ENCODE measurements around the gene PRDM11.

The PRDM11 gene

GRCh38 chr11:45142241-45143055 is 4.0 kb upstream of the PRDM11 start:
- no peak for DNase-seq

- no peak for DNase-seq
These were observed 2.9 kb upstream of the PRDM11 start for GRCh38 chr11:45143494-45143893.

GRCh38 chr11:45144126-45145082 is 2.0 kb upstream of the PRDM11 start:
- no peak for DNase-seq

- no peak for DNase-seq
These were observed 1.4 kb upstream of the PRDM11 start for GRCh38 chr11:45145083-45145378.

- DNase-seq: peak in 1 of 2 experiments; percentile 16
These were observed 914 bp upstream of the PRDM11 start for GRCh38 chr11:45145379-45146071.

- DNase-seq: peak; percentile 90 to 92
These were observed 734 bp downstream of the PRDM11 start for GRCh38 chr11:45147017-45147728.

- no peak for DNase-seq
These were observed 1.6 kb downstream of the PRDM11 start for GRCh38 chr11:45147891-45148675.

GRCh38 chr11:45149483-45150056 is 3.1 kb downstream of the PRDM11 start:
- DNase-seq: no peak

GRCh38 chr11:45150301-45150700 is 3.9 kb downstream of the PRDM11 start:
- DNase-seq: no peak

GRCh38 chr11:45150943-45151342 is 4.5 kb downstream of the PRDM11 start:
- no peak for DNase-seq

GRCh38 chr11:45151362-45151982 is 5.0 kb downstream of the PRDM11 start:
- no peak for DNase-seq

- DNase-seq: no peak
These were observed 6.5 kb downstream of the PRDM11 start for GRCh38 chr11:45152740-45153595.

GRCh38 chr11:45154276-45154675 is 7.8 kb downstream of the PRDM11 start:
- no peak for DNase-seq

- DNase-seq: no peak
These were observed 8.7 kb downstream of the PRDM11 start for GRCh38 chr11:45155058-45155551.

- DNase-seq: no peak
These were observed 9.3 kb downstream of the PRDM11 start for GRCh38 chr11:45155627-45156180.

GRCh38 chr11:45156201-45156600 is 9.8 kb downstream of the PRDM11 start:
- no peak for DNase-seq

- DNase-seq: no peak
These were observed 10.3 kb downstream of the PRDM11 start for GRCh38 chr11:45156741-45157140.

GRCh38 chr11:45157247-45158209 is 11.1 kb downstream of the PRDM11 start:
- no peak for DNase-seq
